Neural crest cell (in vitro differentiated cells): ENCODE measurements around the gene ZSWIM2. TPM values are rescaled to one million over a fixed set of nuclear protein-coding genes. Genes with fewer than 3 reads are reported as not detected.
A peak's percentile ranks its signal among the peaks of the same experiment; 100 is the strongest.
"Not testable (repeated sequence)": the region's sequence is repeated elsewhere in the genome, so short reads cannot be mapped to it uniquely, and the experiment has no call there.

Experiments used
- DNase-seq: peaks from one replicate; pipeline ENCODE4 v3.0.0; 2021; ENCODE audit warnings: low read depth, mixed read lengths, low spot score
- H3K27ac Mint-ChIP-seq: one replicate; pipeline ENCODE4 v1.8.0; 2021; ENCODE audit warnings: mild to moderate bottlenecking, mixed read lengths; ENCODE audit not compliant: unreplicated experiment
- H3K27me3 Mint-ChIP-seq: 2 replicates; pipeline ENCODE4 v1.8.0; 2021; ENCODE audit warnings: low read depth, mild to moderate bottlenecking, mixed read lengths
- H3K36me3 Mint-ChIP-seq: 2 replicates; pipeline ENCODE4 v1.8.0; 2021; ENCODE audit warnings: low read depth, mild to moderate bottlenecking, mixed read lengths
- H3K4me1 Mint-ChIP-seq: 2 replicates; pipeline ENCODE4 v1.8.0; 2021; ENCODE audit warnings: mixed read lengths
- H3K4me3 Mint-ChIP-seq: one replicate; pipeline ENCODE4 v1.8.0; 2021; ENCODE audit warnings: mild to moderate bottlenecking, mixed read lengths
- H3K9me3 Mint-ChIP-seq: 2 replicates; pipeline ENCODE4 v1.8.0; 2021; ENCODE audit warnings: mixed read lengths
- CTCF ChIP-seq: fragments of 200-600 bp; sonication (generic); conservative IDR thresholded peaks from 2 replicates; pipeline ENCODE4 v1.5.0; 2021; ENCODE audit warnings: antibody characterized with exemption, mild to moderate bottlenecking
- long read RNA-seq: library from polyadenylated mRNA; unstranded; transcript quantifications from one replicate; pipeline ENCODE4 v2.0.0, GENCODE V29; 2020
- total RNA-seq: library from RNA; stranded (reverse); gene quantifications from 2 replicates; pipeline ENCODE4 v1.2.1, GENCODE V29; 2021

Gene ZSWIM2
- total RNA-seq, result not detected in 2 replicates
- long read RNA-seq, partial matches to known transcripts, result 0 of 1 reads
- long read RNA-seq, other reads (novel, unspliced or antisense), result 1 of 1 reads

GRCh38 chr2:186848873-186849578 is at the start of gene ZSWIM2:
ZSWIM2 (minus strand) TSS chr2:186849170; CDS start chr2:186849130, 40 bp downstream.
- H3K27ac Mint-ChIP-seq, result no peak within 1 kb of the TSS
- peaks cover 19% of the 10 kb centered on the region for H3K4me1 Mint-ChIP-seq
- no peaks in the 10 kb centered on the region for H3K27me3 Mint-ChIP-seq
- no peak for TF ChIP-seq CTCF
- H3K9me3 Mint-ChIP-seq, result peaks cover 3% of the 10 kb centered on the region
- peak; percentile 70 for DNase-seq
- peak within 1 kb of the TSS; percentile 85 for H3K4me3 Mint-ChIP-seq
- peaks cover 3% of the 10 kb centered on the region for H3K36me3 Mint-ChIP-seq

- not testable (repeated sequence) for H3K36me3 Mint-ChIP-seq, H3K27ac Mint-ChIP-seq, H3K4me1 Mint-ChIP-seq, DNase-seq, H3K4me3 Mint-ChIP-seq, H3K27me3 Mint-ChIP-seq, H3K9me3 Mint-ChIP-seq
Observed at GRCh38 chr2:186896220-186896619, 47.2 kb upstream of the ZSWIM2 start.

- Mint-ChIP-seq H3K4me1 (no peaks in the 10 kb centered on the region), H3K27ac (no peak overlapping the region), H3K36me3 (no peaks in the 10 kb centered on the region), H3K4me3 (no peak overlapping the region), H3K9me3 (peaks cover 2% of the 10 kb centered on the region), H3K27me3 (no peaks in the 10 kb centered on the region)
- no peak for DNase-seq
- TF ChIP-seq CTCF, result no peak
Observed at GRCh38 chr2:186895451-186895850, 46.5 kb upstream of the ZSWIM2 start.

GRCh38 chr2:186894478-186894877 is 45.5 kb upstream of the ZSWIM2 start:
- H3K36me3 Mint-ChIP-seq, result no peaks in the 10 kb centered on the region
- no peak overlapping the region for H3K27ac Mint-ChIP-seq
- no peak for DNase-seq
- no peaks in the 10 kb centered on the region for H3K4me1 Mint-ChIP-seq
- no peaks in the 10 kb centered on the region for H3K9me3 Mint-ChIP-seq
- TF ChIP-seq CTCF, result no peak
- H3K4me3 Mint-ChIP-seq, result no peak overlapping the region
- H3K27me3 Mint-ChIP-seq, result no peaks in the 10 kb centered on the region

GRCh38 chr2:186892821-186893220 is 43.9 kb upstream of the ZSWIM2 start:
- Mint-ChIP-seq H3K4me1 (no peaks in the 10 kb centered on the region), H3K27ac (no peak overlapping the region), H3K27me3 (no peaks in the 10 kb centered on the region), H3K4me3 (no peak overlapping the region), H3K9me3 (no peaks in the 10 kb centered on the region), H3K36me3 (no peaks in the 10 kb centered on the region)
- DNase-seq, result no peak
- no peak for TF ChIP-seq CTCF

- H3K4me1 Mint-ChIP-seq, result peaks cover 6% of the 10 kb centered on the region
- no peak overlapping the region for H3K27ac Mint-ChIP-seq
- DNase-seq, result no peak
- H3K27me3 Mint-ChIP-seq, result no peaks in the 10 kb centered on the region
- no peak for TF ChIP-seq CTCF
- H3K36me3 Mint-ChIP-seq, result no peaks in the 10 kb centered on the region
- no peak overlapping the region for H3K4me3 Mint-ChIP-seq
- H3K9me3 Mint-ChIP-seq, result no peaks in the 10 kb centered on the region
Observed at GRCh38 chr2:186891185-186891621, 42.2 kb upstream of the ZSWIM2 start.
